ENCODE data around the gene ZIC4.

- TF ChIP-seq USF2 (IDR thresholded peaks at IDR 0.05; ENCODE audit: low read length): no peak
- TF ChIP-seq, protein P1, sequence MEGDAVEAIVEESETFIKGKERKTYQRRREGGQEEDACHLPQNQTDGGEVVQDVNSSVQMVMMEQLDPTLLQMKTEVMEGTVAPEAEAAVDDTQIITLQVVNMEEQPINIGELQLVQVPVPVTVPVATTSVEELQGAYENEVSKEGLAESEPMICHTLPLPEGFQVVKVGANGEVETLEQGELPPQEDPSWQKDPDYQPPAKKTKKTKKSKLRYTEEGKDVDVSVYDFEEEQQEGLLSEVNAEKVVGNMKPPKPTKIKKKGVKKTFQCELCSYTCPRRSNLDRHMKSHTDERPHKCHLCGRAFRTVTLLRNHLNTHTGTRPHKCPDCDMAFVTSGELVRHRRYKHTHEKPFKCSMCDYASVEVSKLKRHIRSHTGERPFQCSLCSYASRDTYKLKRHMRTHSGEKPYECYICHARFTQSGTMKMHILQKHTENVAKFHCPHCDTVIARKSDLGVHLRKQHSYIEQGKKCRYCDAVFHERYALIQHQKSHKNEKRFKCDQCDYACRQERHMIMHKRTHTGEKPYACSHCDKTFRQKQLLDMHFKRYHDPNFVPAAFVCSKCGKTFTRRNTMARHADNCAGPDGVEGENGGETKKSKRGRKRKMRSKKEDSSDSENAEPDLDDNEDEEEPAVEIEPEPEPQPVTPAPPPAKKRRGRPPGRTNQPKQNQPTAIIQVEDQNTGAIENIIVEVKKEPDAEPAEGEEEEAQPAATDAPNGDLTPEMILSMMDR (IDR thresholded peaks at IDR 0.05; ENCODE audit: control extremely low read depth in 1 of 3, insufficient read depth in 1 of 3, low read depth in 1 of 3, low read length in 3 of 3): no peak
Measured at GRCh38 chr3:147343926-147344325, 62.4 kb downstream of the ZIC4 start.

Data from H1 (cell line).